ENCODE results near the gene CTNND2. TPM values are rescaled to one million over a fixed set of nuclear protein-coding genes. Genes with fewer than 3 reads are reported as not detected.

CTNND2 gene
- polyA plus RNA-seq, 1 of the 3 experiments (the other 2 are of a cell fraction), result not detected

GRCh38 chr5:11045411-11045810 lies 858.8 kb downstream of the CTNND2 start (continued):
- no peak for TF ChIP-seq RCOR1 (IDR thresholded peaks at IDR 0.05; ENCODE audit: low read length)
- TF ChIP-seq CHD2 (IDR thresholded peaks at IDR 0.05; ENCODE audit: low read length, partially characterized antibody), result no peak
- TF ChIP-seq JUND (IDR thresholded peaks at IDR 0.05), result no peak
- TF ChIP-seq GABPA (IDR thresholded peaks at IDR 0.05; ENCODE audit: low read depth), result no peak

GRCh38 chr5:11044581-11044980 lies 859.7 kb downstream of the CTNND2 start:
- H3K27me3 ChIP-seq (ENCODE audit: insufficient read depth), result no peaks in the 10 kb centered on the region; the same call in 1 of the 2 replicates
- H3K36me3 ChIP-seq (replicated peaks in 1 of 2; ENCODE audit: control insufficient read depth in 1 of 2, insufficient read depth in 2 of 2, low read length in 1 of 2), result no peaks in the 10 kb centered on the region
- ChIA-PET CTCF (no interaction called here), POLR2A (no interaction called here)
- H3K27ac ChIP-seq (ENCODE audit: low read depth in 2 of 2, low read length in 1 of 2), result no peak overlapping the region
- no peak for DNase-seq
- no peak overlapping the region for H2AFZ ChIP-seq (ENCODE audit: low read depth)
- no peak overlapping the region for H3K4me2 ChIP-seq
- TF ChIP-seq CHD2 (IDR thresholded peaks at IDR 0.05; ENCODE audit: low read length, partially characterized antibody), result no peak
- no peak for TF ChIP-seq MEF2A (IDR thresholded peaks at IDR 0.05; ENCODE audit: borderline replicate concordance, low read depth)
- no peak for TF ChIP-seq TCF12 (IDR thresholded peaks at IDR 0.05)
- no peak for TF ChIP-seq PBX3 (IDR thresholded peaks at IDR 0.05)
- no peak for TF ChIP-seq GABPA (IDR thresholded peaks at IDR 0.05; ENCODE audit: low read depth)
- no peak for TF ChIP-seq ZBTB33 (IDR thresholded peaks at IDR 0.05; ENCODE audit: borderline replicate concordance, low read depth)
- TF ChIP-seq EZH2phosphoT487 (IDR thresholded peaks at IDR 0.05; ENCODE audit: borderline replicate concordance, low read depth), result no peak
- no peak for TF ChIP-seq RFX5 (IDR thresholded peaks at IDR 0.05; ENCODE audit: low read length)
- TF ChIP-seq ELF1 (IDR thresholded peaks at IDR 0.05), result no peak
- no peak for TF ChIP-seq MAX (IDR thresholded peaks at IDR 0.05; ENCODE audit: low read depth)
- no peak for TF ChIP-seq USF2 (IDR thresholded peaks at IDR 0.05; ENCODE audit: borderline replicate concordance, low read depth, low read length)
- no peak for TF ChIP-seq TEAD4 (IDR thresholded peaks at IDR 0.05; ENCODE audit: borderline replicate concordance, insufficient read depth)
- TF ChIP-seq RXRA (IDR thresholded peaks at IDR 0.05; ENCODE audit: borderline replicate concordance, low read depth), result no peak
- no peaks in the 10 kb centered on the region for H3K79me2 ChIP-seq (ENCODE audit: insufficient read depth)
- H3F3A ChIP-seq (replicated peaks; ENCODE audit: insufficient read depth), result no peaks in the 10 kb centered on the region
- H3K4me1 ChIP-seq (ENCODE audit: control insufficient read depth in 1 of 2, insufficient read depth in 2 of 2, low read depth in 1 of 2, low read length in 1 of 2), result no peaks in the 10 kb centered on the region
- H4K20me1 ChIP-seq (ENCODE audit: insufficient read depth), result no peaks in the 10 kb centered on the region
- H3K4me3 ChIP-seq (ENCODE audit: low read depth in 2 of 2, low read length in 1 of 2), result no peak overlapping the region
- H3K9ac ChIP-seq, result no peak overlapping the region
- H3K9me3 ChIP-seq, result no peaks in the 10 kb centered on the region
- H3K9me2 ChIP-seq, result no peaks in the 10 kb centered on the region

Measured in SK-N-SH (cell line).